GM12878 (cell line): ENCODE data around the gene SYN1. TPM values are rescaled to one million over a fixed set of nuclear protein-coding genes. Genes with fewer than 3 reads are reported as not detected.

ENCODE experiments used
- ATAC-seq: fragments of 200-7000 bp; cut with Tn5 transposase; 3 replicates; pipeline ENCODE4 v1.9.1; 2020; ENCODE audit warnings: mild to moderate bottlenecking, moderate library complexity
- BruUV-seq: library from RNA; stranded (reverse); fragments of 400-500 nt; replicated peaks from 2 replicates; lab custom pipeline; 2021; lab: Mats Ljungman, UMichigan
- CTCF ChIA-PET: fragments of 300-600 bp; sonication (Branson Sonifier 250); formaldehyde crosslinking; extraction: SDS; loops from one replicate; lab custom pipeline; 2021; ENCODE audit warnings: inconsistent platforms; lab: Yijun Ruan, JAX
- POLR2A ChIA-PET: fragments of 350-600 bp; formaldehyde crosslinking; extraction: SDS; loops from one replicate; lab custom pipeline; 2021; ENCODE audit warnings: inconsistent platforms; lab: Charles Lee
- RAD21 ChIA-PET: fragments of 300-600 bp; sonication (Branson Sonifier 250); formaldehyde crosslinking; loops from one replicate; lab custom pipeline; 2023; ENCODE audit warnings: antibody characterized with exemption; ENCODE audit not compliant: unreplicated experiment; lab: Charles Lee
- SMC1A ChIA-PET: fragments of 300-600 bp; sonication (Branson Sonifier 250); formaldehyde crosslinking; loops from one replicate; lab custom pipeline; 2023; ENCODE audit not compliant: unreplicated experiment, uncharacterized antibody; lab: Charles Lee
- DNase-seq: peaks from one replicate; pipeline ENCODE4 v3.0.0-alpha.2; 2011; ENCODE audit warnings: low read depth, low spot score
- FAIRE-seq: peaks from 3 replicates; lab custom pipeline; 2011; peaks lifted over from hg19 to GRCh38; lab: Jason Lieb, UNC
- H2AFZ ChIP-seq: 2 replicates; pipeline ENCODE4 v1.6.0; 2011; ENCODE audit warnings: low read depth, low read length, control low read depth; ENCODE audit not compliant: control insufficient read depth
- H3K27ac ChIP-seq: 2 replicates; pipeline ENCODE4 v1.5.1; 2011; ENCODE audit warnings: control low read depth; ENCODE audit not compliant: control insufficient read depth, insufficient read depth
- H3K27me3 ChIP-seq, 2 experiments: replicated peaks in 1 of 2; 2 replicates each; pipeline versions ENCODE4 v1.6.0 to v1.6.1; 2011; ENCODE audit warnings: low read length in 1 of 2; ENCODE audit not compliant: control insufficient read depth in 2 of 2, insufficient read depth in 2 of 2
- H3K36me3 ChIP-seq, 2 experiments: 2 replicates each; pipeline ENCODE4 v1.5.1; 2011; ENCODE audit warnings: low read length in 1 of 2; ENCODE audit not compliant: control insufficient read depth in 2 of 2, insufficient read depth in 2 of 2
- H3K4me1 ChIP-seq: 2 replicates; pipeline ENCODE4 v1.6.1; 2011; ENCODE audit warnings: mild to moderate bottlenecking, low read length, moderate library complexity, mixed read lengths; ENCODE audit not compliant: control insufficient read depth, insufficient read depth
- H3K4me2 ChIP-seq: 2 replicates; pipeline ENCODE4 v1.6.0; 2011; ENCODE audit warnings: control low read depth; ENCODE audit not compliant: control insufficient read depth, insufficient read depth
- H3K4me3 ChIP-seq: fragments of 200-600 bp; sonication (generic); 2 replicates; pipeline ENCODE4 v1.5.1; 2016
- H3K79me2 ChIP-seq: 2 replicates; pipeline ENCODE4 v1.6.0; 2011; ENCODE audit warnings: low read length; ENCODE audit not compliant: control insufficient read depth, insufficient read depth
- H3K9ac ChIP-seq: 2 replicates; pipeline ENCODE4 v1.8.0; 2011; ENCODE audit warnings: low read length, control low read depth, mixed read lengths; ENCODE audit not compliant: control insufficient read depth, insufficient read depth
- H3K9me3 ChIP-seq: replicated peaks from 3 replicates; pipeline ENCODE4 v1.5.1; 2011; ENCODE audit warnings: mild to moderate bottlenecking, low read length; ENCODE audit not compliant: control insufficient read depth, insufficient read depth
- H4K20me1 ChIP-seq: 2 replicates; pipeline ENCODE4 v1.6.0; 2011; ENCODE audit not compliant: control insufficient read depth, insufficient read depth
- BCL11A ChIP-seq: IDR thresholded peaks from 2 replicates; pipeline ENCODE4 v1.6.1; 2011; ENCODE audit warnings: low read depth, low read length
- CEBPZ ChIP-seq: fragments of 150-350 bp; IDR thresholded peaks from 2 replicates; pipeline ENCODE4 v1.6.1; 2016; ENCODE audit warnings: low read depth, low read length
- CHD1 ChIP-seq: IDR thresholded peaks from 2 replicates; pipeline ENCODE4 v1.6.1; 2012; ENCODE audit warnings: low read depth, low read length, improper control_type of control experiment
- NR2F1 ChIP-seq: fragments of 450-650 bp; conservative IDR thresholded peaks from 2 replicates; pipeline ENCODE4 v1.6.1; 2017; ENCODE audit warnings: mild to moderate bottlenecking
- SMARCA5 ChIP-seq: fragments of 450-650 bp; IDR thresholded peaks from 2 replicates; pipeline ENCODE4 v1.6.1; 2017; ENCODE audit warnings: mild to moderate bottlenecking
- ZNF24 ChIP-seq: fragments of 450-650 bp; IDR thresholded peaks from 2 replicates; pipeline ENCODE4 v1.6.1; 2017; ENCODE audit warnings: antibody characterized with exemption, mild to moderate bottlenecking
- ZNF384 ChIP-seq: IDR thresholded peaks from 2 replicates; pipeline ENCODE4 v1.6.1; 2012; ENCODE audit warnings: low read depth, mild to moderate bottlenecking, low read length, improper control_type of control experiment, borderline replicate concordance
- ZNF687 ChIP-seq: fragments of 450-650 bp; IDR thresholded peaks from 2 replicates; pipeline ENCODE4 v1.6.1; 2017; ENCODE audit warnings: mild to moderate bottlenecking, moderate library complexity
- WGBS: methylation state at CpG from one replicate; pipeline ENCODE4 v1.1.6; 2016; ENCODE audit warnings: low lambda C conversion rate; ENCODE audit not compliant: insufficient replicate concordance, insufficient coverage; ENCODE audit errors: missing lambda C conversion rate; 5-methylcytosine and 5-hydroxymethylcytosine counted together
- in situ Hi-C: fragments of 300-500 bp; cut with MboI; formaldehyde crosslinking; loops from 9 replicates; pipeline ENCODE4 v1.14.3; 2018; ENCODE audit warnings: mixed read lengths
- intact Hi-C: fragments of 100-400 bp; cut with micrococcal nuclease; formaldehyde crosslinking; loops from one replicate; pipeline ENCODE4 v1.14.2; 2022; ENCODE audit not compliant: unreplicated experiment
- polyA plus RNA-seq, 11 experiments: library from polyadenylated mRNA; depleted of rRNA in 4 of 11; unstranded in 6 of 11; stranded (reverse) in 5 of 11; fragments of >200 nt; fragmentation: Nextera tagmentation in 4 of 11; fragmentation: Illumina TruSeq in 1 of 11; extraction: Ambion mirVana in 4 of 11; extraction: Trizol in 1 of 11; gene quantifications; 1 replicate in 1 of 11; 2 replicates in 10 of 11; pipeline versions ENCODE4 v1.2.1 to v1.2.3, GENCODE V29; 2011 to 2016; ENCODE audit warnings: inconsistent platforms in 2 of 11, missing spikeins in 2 of 11, low read depth in 1 of 11
- total RNA-seq, 4 experiments: library from RNA; depleted of rRNA in 3 of 4; stranded (reverse); fragments of >200 nt in 3 of 4; fragmentation: Illumina TruSeq in 1 of 4; extraction: Trizol in 1 of 4; gene quantifications; 2 replicates each; pipeline versions ENCODE4 v1.2.1 to v1.2.3, GENCODE V29; 2013 to 2021

Gene SYN1
- total and polyA plus RNA-seq, 10 of the 15 experiments (the other 5 are each of a cell fraction or from before 2014, with no cell fraction given), result 0.09 to 0.57 (median 0.16) TPM; not detected in 3

GRCh38 chrX:47560179-47560933 is 59.3 kb downstream of the SYN1 start:
- TF ChIP-seq CHD1, result no peak
- 0 out of 2 replicates have a peak, but pooled peaks have one; percentile 8 for TF ChIP-seq ZNF24
- peak; percentile 44; the same call in 1 of the 2 replicates for TF ChIP-seq SMARCA5
- TF ChIP-seq CEBPZ, result no peak
- TF ChIP-seq NR2F1, result peak; percentile 80
- peak; percentile 52; the same call in 1 of the 2 replicates for TF ChIP-seq ZNF687
- no peak for TF ChIP-seq ZNF384
- 0 out of 2 replicates have a peak, but pooled peaks have one; percentile 3 for TF ChIP-seq BCL11A
- H3K9ac ChIP-seq, result peak overlapping the region; percentile 57; the same call in 1 of the 2 replicates
- H3K79me2 ChIP-seq, result peaks cover 22% of the 10 kb centered on the region
- 33% methylated on average over 15 of the region's 15 CpGs for WGBS
- H3K27me3 ChIP-seq, result no peaks in the 10 kb centered on the region
- POLR2A ChIA-PET, result interaction anchor here (0.6 kb wide), 1 partner anchor 34 kb away, joined by 4 read pairs; no protein-coding TSS in a partner anchor
- H3K4me1 ChIP-seq, result no peaks in the 10 kb centered on the region; the same call in 1 of the 2 replicates
- H2AFZ ChIP-seq, result peak overlapping the region; percentile 16
- H3K27ac ChIP-seq, result peak overlapping the region; percentile 63
- FAIRE-seq, result no peak
- H3K4me3 ChIP-seq, result peak overlapping the region; percentile 63
- TSS peak; percentile 91 for BruUV-seq
- intact Hi-C loops, result loop anchor here (2.0 to 5.0 kb wide), 4 partner anchors 90 to 467 kb away; partner anchors contain the start of genes ELK1 and ZNF81
- CTCF ChIA-PET, result interaction anchor here (1.2 kb wide), 1 partner anchor 85 kb away, joined by 3 read pairs; no protein-coding TSS in a partner anchor
- H4K20me1 ChIP-seq, result no peaks in the 10 kb centered on the region
- no peak; the same call in 1 of the 3 replicates for ATAC-seq
- in situ Hi-C loops, result loop anchor here (10.0 kb wide), 2 partner anchors 84 to 464 kb away; no protein-coding TSS in a partner anchor
- peaks cover 0 to 4% of the 10 kb centered on the region in 2 experiments; a peak in 1 of 4 replicates for H3K36me3 ChIP-seq
- H3K4me2 ChIP-seq, result peak overlapping the region; percentile 61; the same call in 1 of the 2 replicates
- RAD21 ChIA-PET, result no interaction called here
- DNase-seq, result no peak
- SMC1A ChIA-PET, result interaction anchor here (1.2 to 2.0 kb wide), 3 partner anchors 68 to 90 kb away, joined by 3 to 4 read pairs (median 3); partner anchors contain the start of gene ELK1
- no peaks in the 10 kb centered on the region for H3K9me3 ChIP-seq
